Upper lobe of right lung (tissue), 1 donor: Measurements from ENCODE around the gene RTEL1. TPM values are rescaled to one million over a fixed set of nuclear protein-coding genes. Genes with fewer than 3 reads are reported as not detected.
"Not testable (repeated sequence)": the region's sequence is repeated elsewhere in the genome, so short reads cannot be mapped to it uniquely, and the experiment has no call there.

Source experiments
- ATAC-seq: fragments of 200-7000 bp; cut with Tn5 transposase; one replicate; pipeline ENCODE4 v1.9.1; 2020; ENCODE audit warnings: mild to moderate bottlenecking, moderate library complexity
- DNase-seq: peaks from one replicate; pipeline ENCODE4 v3.0.0-alpha.2; 2020
- H3K27ac ChIP-seq: fragments of 200-600 bp; one replicate; pipeline ENCODE4 v1.8.0; 2022
- H3K27me3 ChIP-seq: fragments of 200-600 bp; one replicate; pipeline ENCODE4 v1.8.0; 2022; ENCODE audit warnings: mild to moderate bottlenecking
- H3K36me3 ChIP-seq: fragments of 200-600 bp; one replicate; pipeline ENCODE4 v1.8.0; 2022
- H3K4me1 ChIP-seq: fragments of 200-600 bp; one replicate; pipeline ENCODE4 v1.8.0; 2022
- H3K4me3 ChIP-seq: fragments of 200-600 bp; one replicate; pipeline ENCODE4 v1.8.0; 2022; ENCODE audit warnings: mild to moderate bottlenecking
- H3K9me3 ChIP-seq: fragments of 200-600 bp; one replicate; pipeline ENCODE4 v1.8.0; 2022
- CTCF ChIP-seq: fragments of 200-600 bp; IDR thresholded peaks from one replicate; pipeline ENCODE4 v1.8.0; 2022; ENCODE audit warnings: antibody characterized with exemption
- intact Hi-C: fragments of 100-400 bp; cut with DNase I; formaldehyde crosslinking; loops from one replicate; pipeline ENCODE4 v1.11.0; 2022
- total RNA-seq: library from RNA; stranded (reverse); fragmentation: NEBNext Ultra II Directional; extraction: Animal tissue kit (Norgen Biotek cat#: 25700); gene quantifications from one replicate; pipeline ENCODE4 v1.2.1, GENCODE V29; 2021
- donor health status: DM: no; HTN: yes; CAD: no; lungs with severe emphysema.

RTEL1 gene
- total RNA-seq, 1 donor from 2014 or later: 26.7 TPM

DNA sequence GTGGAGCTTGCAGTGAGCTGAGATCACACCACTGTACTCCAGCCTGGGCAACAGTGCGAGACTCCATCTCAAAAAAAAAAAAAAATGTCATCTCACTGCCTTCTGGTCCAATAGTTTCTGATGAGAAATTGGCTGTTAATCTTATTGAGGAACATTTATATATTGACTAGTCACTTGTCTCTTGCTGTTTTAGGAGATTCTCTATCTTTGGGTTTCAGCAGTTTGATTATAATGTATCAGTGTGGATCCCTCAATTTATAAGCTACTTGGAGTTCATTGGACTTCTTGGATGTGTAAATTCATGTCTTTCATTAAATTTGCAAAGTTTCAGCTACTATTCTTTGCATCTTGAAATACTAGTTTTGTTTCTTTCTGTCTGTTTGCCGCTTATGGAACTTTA lies 60.9 kb downstream of the RTEL1 start:
- no peak overlapping the region for H3K4me3 ChIP-seq
- TF ChIP-seq CTCF: no peak
- no peak overlapping the region for H3K27ac ChIP-seq
- DNase-seq: no peak
- H3K27me3 ChIP-seq: no peaks in the 10 kb centered on the region
- H3K9me3 ChIP-seq: peaks cover 7% of the 10 kb centered on the region
- H3K36me3 ChIP-seq: peaks cover 28% of the 10 kb centered on the region
- intact Hi-C loops: no loop called here
- no peak for ATAC-seq
- H3K4me1 ChIP-seq: no peaks in the 10 kb centered on the region

GRCh38 chr20:63722967-63723622 lies 65.0 kb downstream of the RTEL1 start:
- H3K36me3 ChIP-seq: peaks cover 22% of the 10 kb centered on the region
- DNase-seq, ATAC-seq, H3K27me3 ChIP-seq, intact Hi-C loops, H3K27ac ChIP-seq, H3K4me1 ChIP-seq, H3K4me3 ChIP-seq: not testable (repeated sequence)
- H3K9me3 ChIP-seq: peaks cover 12% of the 10 kb centered on the region

- H3K9me3 ChIP-seq, H3K27me3 ChIP-seq, intact Hi-C loops, DNase-seq, H3K4me3 ChIP-seq, H3K27ac ChIP-seq, ATAC-seq: not testable (repeated sequence)
- H3K36me3 ChIP-seq: peaks cover 18% of the 10 kb centered on the region
- H3K4me1 ChIP-seq: peaks cover 12% of the 10 kb centered on the region
These were observed 72.1 kb downstream of the RTEL1 start for GRCh38 chr20:63730189-63730733.

GRCh38 chr20:63731410-63731809 lies 73.3 kb downstream of the RTEL1 start:
- DNase-seq: no peak

GRCh38 chr20:63732118-63733095 lies 74.3 kb downstream of the RTEL1 start:
- peaks cover 14% of the 10 kb centered on the region for H3K4me1 ChIP-seq
- H3K27ac ChIP-seq: no peak overlapping the region
- DNase-seq (no peak), ATAC-seq (no peak)
- peaks cover 27% of the 10 kb centered on the region for H3K36me3 ChIP-seq
- intact Hi-C loops: no loop called here
- no peaks in the 10 kb centered on the region for H3K27me3 ChIP-seq
- no peaks in the 10 kb centered on the region for H3K9me3 ChIP-seq
- no peak for TF ChIP-seq CTCF
- no peak overlapping the region for H3K4me3 ChIP-seq

More at GRCh38 chr20:63731410-63731809, 73.3 kb downstream of the RTEL1 start:
- no peak overlapping the region for H3K27ac ChIP-seq
- H3K4me3 ChIP-seq: no peak overlapping the region
- H3K36me3 ChIP-seq: peaks cover 27% of the 10 kb centered on the region
- no peak for ATAC-seq
- no peak for TF ChIP-seq CTCF
- H3K27me3 ChIP-seq: no peaks in the 10 kb centered on the region
- H3K4me1 ChIP-seq: peaks cover 12% of the 10 kb centered on the region
- intact Hi-C loops: no loop called here
- H3K9me3 ChIP-seq: no peaks in the 10 kb centered on the region

DNA sequence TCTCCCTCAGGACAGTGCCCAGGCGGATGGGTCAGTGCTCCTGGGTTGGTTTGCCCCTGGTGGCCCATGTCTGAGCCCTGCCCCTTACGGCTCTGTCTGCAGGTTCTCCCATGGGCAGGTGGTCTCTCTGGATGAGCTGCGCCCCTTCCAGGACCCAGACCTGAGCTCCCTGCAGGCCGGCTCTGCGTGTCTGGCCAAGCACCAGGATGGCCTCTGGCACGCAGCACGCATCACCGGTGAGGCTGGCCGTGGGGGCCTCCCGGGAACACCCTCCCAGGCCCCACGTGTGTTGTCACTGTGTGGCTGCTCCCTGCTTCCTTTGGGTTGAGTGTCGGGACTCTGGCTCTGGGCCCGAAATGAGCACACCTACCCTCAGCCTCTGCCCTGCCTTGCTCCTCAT lies 75.0 kb downstream of the RTEL1 start:
- H3K9me3 ChIP-seq: no peaks in the 10 kb centered on the region
- peaks cover 16% of the 10 kb centered on the region for H3K4me1 ChIP-seq
- no peak for DNase-seq
- no peak for ATAC-seq
- H3K27me3 ChIP-seq: no peaks in the 10 kb centered on the region
- peaks cover 27% of the 10 kb centered on the region for H3K36me3 ChIP-seq
- no peak overlapping the region for H3K27ac ChIP-seq
- intact Hi-C loops: no loop called here
- no peak for TF ChIP-seq CTCF
- no peak overlapping the region for H3K4me3 ChIP-seq
